ENCODE measurements around the gene ANXA11.

DNA sequence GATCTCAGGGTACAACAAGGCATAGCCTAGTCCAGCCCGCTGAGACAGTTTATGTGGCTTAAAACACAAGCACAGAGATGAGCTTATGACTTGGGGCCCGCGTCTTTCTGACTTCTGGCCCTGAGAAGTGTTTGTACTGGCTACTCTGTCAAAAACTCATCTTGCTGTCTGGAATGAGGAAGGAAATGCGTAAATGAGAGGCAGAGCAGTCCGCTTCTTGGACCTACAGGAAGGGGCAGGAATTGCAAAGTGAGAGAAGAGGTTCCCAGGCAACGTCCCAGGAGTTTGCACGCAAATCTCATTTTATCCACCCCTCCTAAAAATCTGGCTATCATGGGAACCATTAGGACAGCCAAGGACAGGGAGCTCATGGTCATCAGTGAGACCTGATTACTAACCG lies 5.5 kb downstream of the ANXA11 start:
- TF ChIP-seq, protein P1, sequence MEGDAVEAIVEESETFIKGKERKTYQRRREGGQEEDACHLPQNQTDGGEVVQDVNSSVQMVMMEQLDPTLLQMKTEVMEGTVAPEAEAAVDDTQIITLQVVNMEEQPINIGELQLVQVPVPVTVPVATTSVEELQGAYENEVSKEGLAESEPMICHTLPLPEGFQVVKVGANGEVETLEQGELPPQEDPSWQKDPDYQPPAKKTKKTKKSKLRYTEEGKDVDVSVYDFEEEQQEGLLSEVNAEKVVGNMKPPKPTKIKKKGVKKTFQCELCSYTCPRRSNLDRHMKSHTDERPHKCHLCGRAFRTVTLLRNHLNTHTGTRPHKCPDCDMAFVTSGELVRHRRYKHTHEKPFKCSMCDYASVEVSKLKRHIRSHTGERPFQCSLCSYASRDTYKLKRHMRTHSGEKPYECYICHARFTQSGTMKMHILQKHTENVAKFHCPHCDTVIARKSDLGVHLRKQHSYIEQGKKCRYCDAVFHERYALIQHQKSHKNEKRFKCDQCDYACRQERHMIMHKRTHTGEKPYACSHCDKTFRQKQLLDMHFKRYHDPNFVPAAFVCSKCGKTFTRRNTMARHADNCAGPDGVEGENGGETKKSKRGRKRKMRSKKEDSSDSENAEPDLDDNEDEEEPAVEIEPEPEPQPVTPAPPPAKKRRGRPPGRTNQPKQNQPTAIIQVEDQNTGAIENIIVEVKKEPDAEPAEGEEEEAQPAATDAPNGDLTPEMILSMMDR (conservative IDR thresholded peaks at IDR 0.05; ENCODE audit: low read depth, low read length): peak; percentile 26; the same call in 1 of the 2 replicates
- TF ChIP-seq, protein P2, sequence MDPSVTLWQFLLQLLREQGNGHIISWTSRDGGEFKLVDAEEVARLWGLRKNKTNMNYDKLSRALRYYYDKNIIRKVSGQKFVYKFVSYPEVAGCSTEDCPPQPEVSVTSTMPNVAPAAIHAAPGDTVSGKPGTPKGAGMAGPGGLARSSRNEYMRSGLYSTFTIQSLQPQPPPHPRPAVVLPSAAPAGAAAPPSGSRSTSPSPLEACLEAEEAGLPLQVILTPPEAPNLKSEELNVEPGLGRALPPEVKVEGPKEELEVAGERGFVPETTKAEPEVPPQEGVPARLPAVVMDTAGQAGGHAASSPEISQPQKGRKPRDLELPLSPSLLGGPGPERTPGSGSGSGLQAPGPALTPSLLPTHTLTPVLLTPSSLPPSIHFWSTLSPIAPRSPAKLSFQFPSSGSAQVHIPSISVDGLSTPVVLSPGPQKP (IDR thresholded peaks at IDR 0.05; ENCODE audit: borderline replicate concordance, low read depth, low read length): no peak
- TF ChIP-seq POLR2A (IDR thresholded peaks at IDR 0.05; ENCODE audit: low read depth, low read length) (no peak), MAZ (IDR thresholded peaks at IDR 0.05; ENCODE audit: borderline replicate concordance, low read depth, low read length) (no peak), FOS (IDR thresholded peaks at IDR 0.05; ENCODE audit: low read depth, low read length) (no peak), CEBPB (IDR thresholded peaks at IDR 0.05; ENCODE audit: low read depth, low read length) (no peak), RCOR1 (IDR thresholded peaks at IDR 0.05; ENCODE audit: insufficient replicate concordance, low read length) (no peak), RAD21 (IDR thresholded peaks at IDR 0.05; ENCODE audit: low read length) (no peak), RFX5 (IDR thresholded peaks at IDR 0.05; ENCODE audit: low read depth, low read length) (no peak), MXI1 (IDR thresholded peaks at IDR 0.05; ENCODE audit: borderline replicate concordance, low read depth, low read length) (no peak), CHD1 (IDR thresholded peaks at IDR 0.05; ENCODE audit: low read depth, low read length) (no peak)
- TF ChIP-seq, protein P3, sequence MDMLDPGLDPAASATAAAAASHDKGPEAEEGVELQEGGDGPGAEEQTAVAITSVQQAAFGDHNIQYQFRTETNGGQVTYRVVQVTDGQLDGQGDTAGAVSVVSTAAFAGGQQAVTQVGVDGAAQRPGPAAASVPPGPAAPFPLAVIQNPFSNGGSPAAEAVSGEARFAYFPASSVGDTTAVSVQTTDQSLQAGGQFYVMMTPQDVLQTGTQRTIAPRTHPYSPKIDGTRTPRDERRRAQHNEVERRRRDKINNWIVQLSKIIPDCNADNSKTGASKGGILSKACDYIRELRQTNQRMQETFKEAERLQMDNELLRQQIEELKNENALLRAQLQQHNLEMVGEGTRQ (IDR thresholded peaks at IDR 0.05; ENCODE audit: low read depth, low read length): no peak
